ENCODE measurements around the gene PAK5.

PAK5 gene

DNA sequence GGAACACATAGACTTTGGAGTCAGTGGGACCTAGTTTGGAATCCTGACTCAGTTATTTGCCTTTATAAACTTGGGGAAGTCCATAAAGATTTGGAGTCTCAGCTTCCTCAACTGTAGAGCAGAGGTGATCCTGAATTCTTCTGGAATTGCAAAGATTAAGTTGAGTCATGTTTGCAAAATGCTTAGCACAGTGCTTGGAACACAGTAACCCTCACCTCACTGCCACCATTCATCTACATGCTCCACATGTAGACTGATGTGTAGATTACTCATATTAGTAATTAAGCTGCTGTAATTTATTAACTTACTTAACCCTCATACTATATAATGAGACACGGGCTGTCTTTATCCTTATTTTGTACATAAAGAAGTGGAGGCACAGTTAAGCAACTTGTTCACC lies 263.0 kb downstream of the PAK5 start:
- DNase-seq (ENCODE audit: low spot score) = no peak

DNA sequence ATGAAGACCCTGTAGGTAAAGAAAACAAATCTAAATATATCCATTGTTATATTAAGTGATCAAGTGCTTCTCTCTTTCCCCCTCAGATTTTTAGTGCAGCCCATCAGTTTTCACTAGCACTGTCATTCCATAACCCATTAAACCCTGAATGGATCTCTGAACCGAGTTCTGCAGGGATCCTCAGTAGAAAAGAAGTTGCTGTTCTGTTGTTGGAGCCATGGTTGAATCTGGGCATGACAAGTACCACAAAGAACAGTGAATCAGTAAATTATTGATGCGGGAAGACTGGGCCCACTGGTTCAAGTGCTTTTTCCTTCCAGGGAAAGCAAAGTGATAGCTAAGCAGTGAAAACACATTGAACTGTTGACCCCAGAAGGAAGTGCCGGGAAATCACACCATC lies 264.1 kb downstream of the PAK5 start:
- DNase-seq (ENCODE audit: low spot score) = no peak

DNA sequence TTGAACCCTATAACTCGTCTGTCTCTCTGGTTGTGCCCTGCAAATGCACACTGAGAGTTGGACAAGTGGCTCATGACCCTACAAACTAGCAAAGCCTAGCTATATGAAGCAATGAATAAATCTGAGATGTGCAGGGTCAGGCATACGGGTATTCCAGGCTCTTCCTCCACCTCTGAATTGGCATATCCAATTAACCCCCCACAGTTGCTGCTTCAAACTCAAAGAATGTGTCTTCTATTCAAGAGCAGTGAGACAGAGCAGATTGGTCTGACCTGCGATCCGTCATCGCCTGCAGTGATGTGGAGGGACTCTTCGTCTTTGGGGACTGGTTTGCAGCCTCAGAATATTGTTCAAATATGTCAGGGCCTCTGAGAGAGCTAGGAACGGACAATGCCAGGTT lies 264.7 kb downstream of the PAK5 start:
- no peak for DNase-seq (ENCODE audit: low spot score)

DNA sequence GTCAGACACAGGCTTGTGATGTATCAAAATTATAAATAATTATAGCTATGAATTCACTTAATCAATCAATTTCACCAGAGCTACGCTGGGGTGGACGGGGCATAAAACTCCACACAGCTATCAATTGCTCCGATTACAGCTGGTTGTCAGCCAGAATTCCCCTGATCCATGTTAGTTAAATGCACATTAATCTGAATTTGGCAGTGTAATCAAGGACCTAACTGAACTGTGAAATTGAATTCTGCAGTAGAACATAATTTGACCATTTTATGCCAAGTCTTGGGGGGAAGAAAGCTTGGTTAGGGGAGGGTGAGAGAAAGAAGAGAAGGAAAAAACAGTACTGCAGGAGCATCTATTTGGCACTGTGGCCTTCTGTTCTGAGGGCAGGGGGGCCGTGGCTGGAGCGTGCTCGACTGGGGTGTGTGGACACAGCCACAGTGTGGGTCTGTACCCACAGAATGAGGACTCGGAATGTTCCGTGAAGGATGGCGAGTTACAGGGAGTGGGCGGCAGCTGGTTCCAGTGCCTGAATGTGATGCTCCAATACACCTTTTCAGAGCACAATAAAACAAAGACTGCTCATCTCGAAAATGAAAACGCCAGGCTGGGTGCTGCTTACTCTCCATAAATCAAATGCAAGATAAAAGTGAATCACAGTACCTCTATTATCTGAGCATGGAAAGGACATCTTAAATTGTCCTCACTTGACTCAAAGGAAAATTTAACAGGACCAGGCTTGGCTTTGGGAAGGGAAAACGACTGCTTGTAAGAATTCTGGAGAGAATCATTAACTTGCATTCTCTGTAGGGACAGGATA lies 265.3 kb downstream of the PAK5 start:
- DNase-seq (ENCODE audit: low spot score) = no peak

DNA sequence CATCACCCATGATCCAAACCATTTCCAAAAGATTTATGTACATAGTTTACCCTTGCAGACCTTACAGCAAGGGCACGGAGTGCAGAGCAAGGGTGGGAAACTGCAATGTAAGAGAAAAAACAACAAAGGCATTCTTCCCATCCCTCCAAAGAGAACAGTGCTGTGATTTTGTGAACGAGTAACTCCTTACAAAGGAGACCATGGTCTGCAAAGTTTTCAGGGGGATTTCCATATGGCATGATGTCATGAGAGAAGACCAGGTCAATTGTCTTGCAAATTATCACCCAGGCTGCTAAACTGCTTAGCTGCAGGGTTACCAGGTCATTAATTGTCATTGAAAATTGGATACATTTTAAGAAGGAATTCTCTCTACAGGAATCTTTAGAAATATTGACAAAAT lies 266.2 kb downstream of the PAK5 start:
- DNase-seq (ENCODE audit: low spot score) = no peak

DNA sequence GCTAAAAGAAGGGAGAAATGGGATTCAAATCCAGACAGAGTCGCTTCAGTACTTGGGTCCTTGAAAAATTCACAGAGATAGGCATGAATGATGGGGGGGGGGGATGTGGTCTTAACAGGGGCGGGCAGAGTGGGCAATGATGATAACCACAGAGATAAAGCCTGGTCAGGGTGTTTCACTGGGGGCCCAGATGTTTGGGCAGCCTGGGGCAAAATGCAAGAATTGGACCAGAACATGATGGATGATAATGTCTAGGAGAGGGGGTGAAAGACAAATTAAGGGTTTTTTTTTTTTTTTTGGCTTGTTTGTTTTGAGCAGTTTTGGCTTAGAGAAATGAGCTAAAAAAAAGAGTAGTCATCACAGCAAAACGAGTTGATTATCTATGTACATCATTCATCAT lies 267.1 kb downstream of the PAK5 start:
- DNase-seq (ENCODE audit: low spot score) = no peak

DNA sequence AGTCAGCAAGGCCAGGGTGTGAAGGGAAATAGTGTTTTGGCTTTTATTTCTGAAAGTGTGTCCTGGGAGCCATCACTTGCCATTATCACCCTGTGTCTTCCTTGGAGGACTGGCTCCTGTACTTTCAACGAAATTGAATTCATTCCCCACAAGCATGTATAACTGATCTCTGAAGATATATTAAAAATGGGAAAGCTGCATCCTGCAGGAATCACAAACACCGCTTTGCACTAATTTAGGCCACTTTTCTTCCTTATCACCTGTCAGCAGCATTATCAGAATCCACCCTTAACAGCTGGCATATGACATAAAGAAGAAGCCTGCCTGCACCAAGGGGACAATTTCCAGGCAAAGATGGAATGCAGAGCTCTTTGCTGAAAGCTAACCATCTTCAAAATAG lies 268.3 kb downstream of the PAK5 start:
- DNase-seq (ENCODE audit: low spot score) = no peak

DNA sequence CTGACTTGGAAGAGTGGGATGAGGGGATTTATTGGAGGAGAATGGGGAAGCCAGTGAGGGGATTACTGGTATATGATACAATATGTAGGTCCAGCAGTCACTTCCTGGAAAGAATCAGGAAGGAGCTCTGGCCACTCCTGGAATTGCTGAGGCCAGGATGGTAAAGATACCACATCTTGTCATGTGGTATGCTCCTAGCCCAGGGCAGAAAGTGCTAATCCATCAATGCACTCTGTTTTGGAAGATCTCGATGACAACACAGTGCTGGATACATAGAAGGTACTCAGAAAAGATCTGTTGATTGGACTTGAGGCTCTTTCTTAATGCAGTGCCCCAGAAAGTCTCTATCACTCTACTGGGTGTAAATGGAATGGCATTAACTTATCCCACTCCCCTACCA lies 271.9 kb downstream of the PAK5 start:
- DNase-seq (ENCODE audit: low spot score) = no peak

DNA sequence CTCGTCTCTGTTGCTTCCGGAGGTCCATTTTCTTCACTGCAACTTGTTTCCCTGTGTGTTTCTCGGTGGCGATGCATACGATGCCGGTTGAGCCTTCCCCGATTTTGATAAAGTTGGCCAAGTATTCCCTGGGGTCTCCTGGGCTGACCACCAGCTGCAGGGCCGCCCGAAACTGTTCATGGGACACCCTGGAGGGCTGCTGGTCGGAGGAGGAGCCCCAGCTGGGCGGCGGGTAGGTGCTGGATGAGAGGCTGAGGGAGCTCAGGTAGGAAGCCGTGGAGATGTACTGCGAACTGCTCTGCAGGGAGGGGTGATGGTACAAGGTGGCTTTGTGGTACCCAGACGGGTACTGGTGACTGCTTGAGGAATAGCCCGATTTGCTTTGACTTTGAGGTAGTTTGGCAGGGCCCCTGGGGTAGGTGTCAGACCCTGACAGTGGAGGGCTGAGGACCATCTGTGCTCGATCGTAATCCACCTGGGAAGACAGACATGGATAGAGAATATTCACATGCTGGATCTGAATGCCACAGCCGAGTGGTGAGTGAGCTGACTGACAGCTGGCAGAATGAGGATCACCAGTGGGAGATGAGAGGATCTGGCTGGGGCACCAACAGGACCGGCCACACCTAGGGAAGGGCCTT lies 272.8 kb downstream of the PAK5 start:
- no peak for DNase-seq (ENCODE audit: low spot score)

DNA sequence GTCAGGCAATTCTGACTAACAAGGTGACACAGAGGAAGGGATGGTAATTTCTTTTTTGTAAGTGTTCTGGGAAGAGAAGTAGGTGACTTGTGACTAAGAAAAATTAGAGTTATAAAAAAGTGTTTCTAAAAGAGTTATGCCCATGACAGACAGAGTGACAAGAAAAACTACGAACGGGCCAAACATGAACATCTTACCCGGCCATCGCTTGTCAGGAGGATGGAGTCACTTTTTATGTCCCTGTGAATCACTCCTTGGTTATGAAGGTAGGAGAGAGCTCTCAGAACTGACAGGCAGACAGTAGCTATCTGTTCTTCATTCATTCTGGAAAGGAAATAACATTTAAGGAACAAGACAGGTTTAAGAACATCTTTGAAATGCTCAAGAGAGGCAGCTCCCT lies 281.5 kb downstream of the PAK5 start:
- no peak for DNase-seq (ENCODE audit: low spot score)

DNA sequence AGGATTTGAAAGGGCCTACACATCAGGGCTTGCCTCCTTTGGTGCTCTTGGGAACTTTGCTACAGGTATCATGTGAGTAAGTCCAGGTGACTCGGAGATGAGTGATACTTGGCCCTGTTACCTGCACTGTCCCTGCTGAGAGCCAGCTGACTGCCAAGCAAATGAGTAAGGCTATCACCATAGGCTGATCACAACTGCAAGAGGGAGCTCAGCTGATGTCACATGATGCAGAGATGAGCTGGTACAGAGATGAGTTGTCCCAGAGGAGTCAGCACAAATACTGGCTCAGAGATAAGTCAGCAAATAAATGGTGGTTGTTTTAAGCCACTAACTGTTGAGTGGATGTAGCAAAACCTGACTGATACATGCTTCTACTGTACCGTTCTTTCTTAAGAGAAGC lies 283.1 kb downstream of the PAK5 start:
- DNase-seq (ENCODE audit: low spot score) = no peak

DNA sequence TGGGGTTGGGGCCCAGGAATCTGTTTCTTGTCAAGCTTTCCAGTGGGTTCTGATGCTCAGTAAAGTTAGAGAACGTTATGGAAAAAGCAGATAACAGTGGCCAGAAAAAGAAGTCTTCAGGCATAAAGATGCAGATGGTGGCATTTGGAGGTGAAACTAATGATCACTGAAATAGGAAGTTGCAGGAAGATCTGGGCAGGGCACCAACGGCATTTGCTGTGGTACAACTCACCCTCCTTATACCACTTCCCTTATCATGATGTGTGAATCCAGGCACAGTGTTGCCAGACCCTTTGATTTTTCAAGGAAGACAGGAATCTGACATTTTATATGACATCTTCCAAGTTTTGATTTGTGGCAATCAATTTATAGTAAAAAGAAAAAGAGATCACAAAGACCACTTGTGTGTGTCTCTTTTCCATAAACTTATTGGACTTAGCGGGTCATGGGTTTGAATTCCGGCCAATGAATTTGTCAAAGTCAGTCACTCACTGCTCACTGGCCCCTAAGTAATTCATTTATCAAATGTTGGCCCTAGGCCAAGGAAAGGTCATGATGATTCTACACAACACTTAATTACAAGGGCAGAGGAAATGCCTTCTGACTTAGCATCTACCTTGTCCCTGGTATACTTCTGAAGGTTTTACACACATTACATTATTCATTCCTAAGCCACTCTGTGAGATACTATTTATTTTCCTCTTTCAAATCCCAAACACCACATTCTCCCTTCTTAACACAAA lies 286.9 kb downstream of the PAK5 start:
- DNase-seq (ENCODE audit: low spot score) = no peak

DNA sequence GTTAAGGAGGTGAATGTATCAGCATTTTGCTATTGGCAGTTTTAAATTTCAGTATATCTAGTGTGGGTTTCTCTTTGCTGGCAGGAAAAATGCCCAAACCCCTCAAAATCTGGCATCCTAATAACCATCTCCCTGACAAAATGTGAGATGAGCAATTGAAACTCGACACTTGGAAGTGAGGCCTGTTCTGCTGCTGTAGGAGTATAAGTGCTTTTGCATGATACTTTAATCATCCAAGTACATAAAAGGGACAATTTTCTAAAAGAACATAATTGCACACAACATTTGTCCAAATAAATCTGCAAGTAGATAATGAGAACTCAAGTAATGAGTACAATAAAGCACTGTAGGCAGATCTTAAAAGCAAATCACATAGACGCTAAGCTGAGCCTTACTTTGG lies 288.0 kb downstream of the PAK5 start:
- no peak for DNase-seq (ENCODE audit: low spot score)

DNA sequence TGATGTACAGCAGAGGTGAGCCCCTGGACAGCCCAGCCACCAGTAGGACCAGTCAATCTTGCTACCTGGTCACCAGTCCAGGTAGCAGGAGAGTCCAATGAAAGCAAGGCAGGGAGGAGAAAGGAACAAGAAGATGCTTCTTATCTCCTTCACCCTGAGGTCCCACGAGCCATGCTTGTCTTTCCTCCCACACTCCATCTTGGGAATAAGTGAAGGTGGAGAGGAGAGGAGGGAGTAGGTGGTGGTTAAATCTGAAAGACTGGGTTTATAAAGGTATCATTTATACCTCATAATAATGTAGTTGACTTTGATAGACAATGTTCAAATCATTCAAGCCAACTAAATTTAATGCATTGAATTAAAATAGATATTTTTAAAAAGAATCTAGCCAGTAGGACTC lies 288.6 kb downstream of the PAK5 start:
- no peak for DNase-seq (ENCODE audit: low spot score)

DNA sequence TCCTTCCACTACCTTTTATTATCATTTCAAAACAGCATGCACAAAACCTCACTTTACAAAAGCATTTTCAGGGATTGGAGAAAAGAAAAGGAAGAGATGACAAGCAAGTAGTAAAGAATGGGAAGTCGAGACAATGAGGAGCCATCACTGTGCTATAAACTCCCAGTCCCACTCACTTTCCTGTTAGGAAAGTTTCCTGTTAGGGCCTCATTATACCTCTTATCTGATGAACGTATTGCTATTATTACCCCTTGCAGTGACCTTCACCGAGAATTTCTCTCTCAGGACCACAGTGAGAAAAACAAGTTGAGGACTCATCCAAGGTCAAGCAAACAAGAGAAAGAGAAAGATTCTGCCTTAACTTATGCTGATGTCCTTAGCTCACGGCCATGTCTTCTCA lies 295.7 kb downstream of the PAK5 start:
- no peak for DNase-seq (ENCODE audit: low spot score)

DNA sequence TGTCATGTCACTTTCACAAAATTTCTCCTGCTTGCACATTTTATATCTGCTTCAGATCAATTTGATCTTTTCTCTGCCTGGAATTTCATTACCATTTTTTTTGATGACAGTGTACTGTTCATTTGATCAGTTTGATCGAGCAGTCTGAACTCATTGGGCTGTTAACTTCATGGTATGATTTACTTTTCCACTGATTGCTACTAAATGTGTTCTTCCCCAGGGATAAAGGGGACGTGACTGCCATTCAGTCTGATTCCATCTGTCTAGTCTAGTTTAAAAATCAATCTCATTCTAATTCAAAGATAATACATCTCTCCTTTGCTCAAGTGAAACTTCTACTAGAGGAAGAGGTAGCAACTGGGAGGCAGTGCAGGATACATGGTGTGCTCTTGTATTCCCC lies 303.4 kb downstream of the PAK5 start:
- no peak for DNase-seq (ENCODE audit: low spot score)

DNA sequence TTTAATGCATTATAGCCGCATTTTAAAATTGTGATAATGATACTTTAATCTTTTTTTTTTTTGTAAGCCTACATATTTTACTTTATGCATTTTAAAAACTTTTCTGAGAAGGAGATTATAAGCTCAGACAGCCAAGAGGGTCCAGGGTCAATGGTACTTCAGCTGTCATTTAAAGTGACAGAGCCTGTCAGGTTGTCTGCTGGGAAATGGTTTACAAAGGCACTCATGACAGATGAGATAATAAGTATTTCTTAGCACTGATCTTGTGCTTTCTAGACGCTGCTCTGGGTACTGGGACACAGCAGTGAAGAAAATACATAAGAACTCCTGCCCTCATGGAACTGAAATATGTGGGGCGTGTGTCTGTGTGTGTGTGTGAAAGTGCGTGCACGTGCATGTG lies 304.9 kb downstream of the PAK5 start:
- no peak for DNase-seq (ENCODE audit: low spot score)

DNA sequence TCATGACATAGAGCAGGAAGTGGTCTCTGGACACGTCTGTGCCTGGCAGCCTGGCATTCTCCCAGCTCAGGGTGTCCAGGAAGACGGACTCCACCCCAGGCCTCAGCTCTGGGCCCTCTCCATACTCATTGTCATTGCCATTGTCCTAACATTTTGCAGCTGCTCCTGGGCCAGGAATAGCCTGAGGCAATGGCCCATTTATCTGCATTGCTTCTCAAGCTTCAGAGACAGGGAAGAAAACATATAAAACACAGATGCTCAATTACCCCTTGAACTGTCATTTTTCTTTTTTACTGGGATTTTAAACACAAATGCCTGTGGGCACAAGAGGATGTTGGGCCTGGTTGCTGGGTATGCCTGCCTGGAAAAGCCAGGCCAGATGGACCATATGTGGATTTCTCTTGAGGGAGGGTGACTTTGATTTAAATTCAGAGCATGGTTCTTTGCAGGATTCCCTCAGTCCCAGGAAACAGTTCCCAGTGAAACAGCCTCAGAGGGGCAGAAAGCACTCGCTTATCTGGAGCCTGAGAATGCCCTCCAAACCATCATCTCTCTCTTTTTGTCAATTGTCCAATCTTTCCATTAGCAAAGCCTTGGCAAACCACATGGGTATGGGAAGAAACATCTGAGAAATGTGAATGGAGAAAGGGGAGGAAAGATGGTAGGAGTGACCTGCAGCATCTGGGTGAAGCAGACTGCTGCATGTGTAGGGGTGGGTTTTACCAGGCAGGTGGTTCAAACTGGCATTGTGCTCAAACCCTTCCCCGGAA lies 306.6 kb downstream of the PAK5 start:
- no peak for DNase-seq (ENCODE audit: low spot score)

DNA sequence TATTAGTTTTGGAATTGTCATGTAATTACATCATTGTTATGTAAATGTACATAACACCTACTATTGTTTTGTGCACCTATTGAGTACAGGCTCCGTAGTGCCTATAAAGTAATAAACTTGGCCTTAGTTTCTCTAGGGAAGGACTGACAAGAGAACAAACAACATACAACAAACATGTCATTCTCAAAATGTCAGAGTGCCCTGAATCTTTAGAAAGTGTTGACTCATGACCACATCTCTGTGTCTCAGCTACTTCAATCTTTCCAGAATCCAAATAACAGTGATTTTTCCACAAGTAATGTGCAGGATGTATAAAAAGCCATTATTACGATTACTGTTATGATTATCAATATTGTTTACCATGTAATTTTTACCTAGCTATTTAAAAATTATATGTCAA lies 307.3 kb downstream of the PAK5 start:
- no peak for DNase-seq (ENCODE audit: low spot score)

DNA sequence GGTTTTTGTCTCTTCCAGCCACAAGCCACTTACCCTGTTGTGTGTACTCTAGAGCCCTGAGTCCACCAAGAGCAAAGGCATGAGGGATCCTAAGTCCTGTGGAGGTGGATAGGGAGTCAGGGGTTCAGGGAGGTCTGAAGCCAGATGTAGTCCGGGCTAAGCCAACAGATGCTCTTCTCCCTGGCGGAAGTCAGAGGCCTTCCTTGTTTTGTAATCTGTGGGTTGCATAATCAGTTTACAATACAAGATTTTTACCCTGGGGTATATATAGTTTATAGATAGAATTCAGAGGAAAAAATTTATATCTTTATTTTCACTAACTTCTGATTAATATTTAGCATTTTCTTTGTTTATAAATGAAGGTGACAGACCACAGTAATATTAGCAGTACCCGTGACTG lies 315.2 kb downstream of the PAK5 start:
- no peak for DNase-seq (ENCODE audit: low spot score)

DNA sequence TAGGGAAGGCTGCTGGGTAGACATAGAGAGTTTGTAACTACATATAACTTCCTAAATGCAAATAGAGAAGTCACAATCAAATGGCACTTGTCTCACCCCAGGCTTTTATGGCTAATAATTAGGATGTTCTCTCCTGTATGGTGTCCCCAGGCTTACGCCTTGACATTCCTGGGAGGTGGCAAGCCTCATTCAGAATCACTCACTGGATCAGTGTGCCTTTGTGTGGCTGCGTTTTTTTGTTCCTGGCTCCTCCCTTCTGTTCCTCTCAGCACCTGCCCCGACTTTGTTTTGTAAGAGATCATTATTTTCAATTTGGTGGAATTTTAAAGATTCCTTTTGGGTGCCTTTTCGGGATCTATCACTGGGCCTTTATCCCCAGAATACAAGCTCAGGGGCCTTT lies 318.8 kb downstream of the PAK5 start:
- DNase-seq (ENCODE audit: low spot score) = no peak

DNA sequence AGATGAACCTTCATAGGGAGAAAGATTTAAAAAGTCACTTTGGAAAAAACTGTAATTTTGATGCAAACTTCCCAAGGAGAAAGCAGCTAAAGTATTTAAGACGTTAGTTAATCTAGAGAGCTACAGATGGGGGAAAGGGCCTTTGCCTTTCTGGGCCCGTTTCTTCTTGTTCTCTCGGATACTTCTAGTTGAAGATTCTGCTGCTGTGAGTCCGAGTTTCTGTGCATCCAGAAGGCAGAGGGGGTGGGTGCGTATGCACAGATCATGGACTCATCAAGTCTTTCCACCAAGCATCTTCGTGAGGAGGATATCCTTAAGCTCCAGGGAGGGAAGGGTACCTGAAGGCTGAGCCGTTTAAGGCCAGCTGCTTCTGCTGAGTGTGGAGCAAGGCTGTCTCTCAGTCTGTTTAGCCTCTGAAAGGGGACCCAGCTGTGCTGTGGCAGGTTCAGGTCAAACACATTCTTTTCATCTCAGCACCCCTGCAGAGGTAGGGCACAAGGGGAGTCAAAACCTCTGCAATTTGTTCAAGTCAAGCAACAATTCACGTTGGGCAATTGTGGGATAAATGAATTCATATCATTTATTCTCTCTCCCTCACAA lies 320.2 kb downstream of the PAK5 start:
- no peak for DNase-seq (ENCODE audit: low spot score)
